GM19438 (cell line): ENCODE data around the gene MAD1L1.
"Not testable (repeated sequence)": the region's sequence is repeated elsewhere in the genome, so short reads cannot be mapped to it uniquely, and the experiment has no call there.

Experiments
- ATAC-seq: cut with Tn5 transposase; IDR thresholded peaks from one replicate; pipeline ENCODE4 v1.9.1; 2021; ENCODE audit warnings: low read depth; ENCODE audit not compliant: unreplicated experiment

MAD1L1 gene

DNA sequence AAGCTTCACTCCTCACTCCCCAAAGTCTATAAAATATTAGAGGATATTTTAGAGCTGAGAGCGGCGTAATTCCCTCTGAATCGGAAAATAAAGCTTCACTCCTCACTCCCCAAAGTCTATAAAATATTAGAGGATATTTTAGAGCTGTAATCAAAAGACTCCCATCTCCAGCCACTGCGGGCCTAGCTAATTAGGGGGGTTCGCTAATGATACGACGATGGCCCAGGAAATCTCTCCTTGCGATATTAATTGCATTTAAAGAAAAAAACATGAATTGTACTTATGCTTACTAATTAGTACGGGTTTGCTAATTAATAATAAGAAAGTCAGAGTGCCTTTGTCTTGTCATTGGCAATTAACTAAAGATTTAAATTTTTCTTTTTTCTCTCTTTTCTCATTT, 235.9 kb downstream of the MAD1L1 start:
- no peak for ATAC-seq

DNA sequence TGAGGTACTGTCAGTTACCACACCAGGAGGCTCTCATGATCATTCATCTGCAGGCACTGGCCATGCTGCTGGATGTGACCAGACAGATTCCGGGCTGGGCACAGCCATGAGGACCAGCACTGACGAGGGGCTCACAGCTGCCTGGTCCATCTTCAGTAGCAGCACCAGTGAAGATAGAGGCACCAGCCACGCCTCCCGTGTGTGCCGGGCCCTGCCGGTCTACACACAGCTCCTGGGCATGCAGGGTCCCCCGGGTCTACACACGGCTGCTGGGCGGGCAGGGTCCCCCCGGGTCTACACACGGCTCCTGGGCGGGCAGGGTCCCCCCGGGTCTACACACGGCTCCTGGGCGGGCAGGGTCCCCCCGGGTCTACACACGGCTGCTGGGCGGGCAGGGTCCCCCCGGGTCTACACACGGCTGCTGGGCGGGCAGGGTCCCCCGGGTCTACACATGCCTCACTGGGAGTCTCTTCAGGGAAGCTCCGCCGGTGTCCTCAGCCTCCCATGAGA, 236.8 kb downstream of the MAD1L1 start:
- ATAC-seq = not testable (repeated sequence)

DNA sequence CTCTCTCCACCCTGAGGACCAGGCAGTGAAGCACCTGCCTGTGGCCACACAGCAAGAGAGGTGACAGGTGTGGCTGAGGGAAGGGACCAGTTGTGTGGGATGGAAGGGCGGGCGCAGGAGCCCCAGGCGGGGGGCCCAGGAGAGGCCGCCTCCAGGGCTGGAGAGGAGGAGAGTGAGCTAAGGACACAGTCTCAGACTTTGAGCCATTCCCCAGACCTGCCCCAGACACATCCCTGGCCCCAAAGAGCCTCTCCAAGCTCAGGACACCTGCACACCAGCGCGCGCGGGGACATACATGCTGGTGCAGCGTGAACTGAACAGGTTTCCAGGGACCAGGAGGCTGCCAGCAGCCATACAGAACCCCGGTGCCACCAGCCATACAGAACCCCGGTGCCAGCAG, 237.3 kb downstream of the MAD1L1 start:
- ATAC-seq = no peak

DNA sequence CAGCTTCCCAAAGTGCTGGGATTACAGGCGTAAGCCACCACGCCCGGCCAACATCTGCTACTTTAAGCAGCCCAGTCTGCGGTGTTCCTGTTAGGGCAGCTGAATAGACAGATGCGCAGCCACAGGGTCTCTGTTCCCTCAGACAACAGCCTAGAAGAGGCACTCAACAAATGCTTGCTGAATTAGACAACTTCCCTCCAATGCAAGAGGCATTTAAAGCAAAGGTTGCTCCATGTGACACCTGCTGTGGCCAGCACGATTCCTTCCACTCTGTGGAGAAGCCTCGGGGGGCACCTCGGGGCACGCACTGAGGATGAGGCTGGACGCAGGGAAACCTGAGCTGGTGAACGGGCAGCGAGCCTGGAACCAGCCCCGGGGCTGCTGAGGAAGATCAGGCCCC, 237.8 kb downstream of the MAD1L1 start:
- no peak for ATAC-seq

DNA sequence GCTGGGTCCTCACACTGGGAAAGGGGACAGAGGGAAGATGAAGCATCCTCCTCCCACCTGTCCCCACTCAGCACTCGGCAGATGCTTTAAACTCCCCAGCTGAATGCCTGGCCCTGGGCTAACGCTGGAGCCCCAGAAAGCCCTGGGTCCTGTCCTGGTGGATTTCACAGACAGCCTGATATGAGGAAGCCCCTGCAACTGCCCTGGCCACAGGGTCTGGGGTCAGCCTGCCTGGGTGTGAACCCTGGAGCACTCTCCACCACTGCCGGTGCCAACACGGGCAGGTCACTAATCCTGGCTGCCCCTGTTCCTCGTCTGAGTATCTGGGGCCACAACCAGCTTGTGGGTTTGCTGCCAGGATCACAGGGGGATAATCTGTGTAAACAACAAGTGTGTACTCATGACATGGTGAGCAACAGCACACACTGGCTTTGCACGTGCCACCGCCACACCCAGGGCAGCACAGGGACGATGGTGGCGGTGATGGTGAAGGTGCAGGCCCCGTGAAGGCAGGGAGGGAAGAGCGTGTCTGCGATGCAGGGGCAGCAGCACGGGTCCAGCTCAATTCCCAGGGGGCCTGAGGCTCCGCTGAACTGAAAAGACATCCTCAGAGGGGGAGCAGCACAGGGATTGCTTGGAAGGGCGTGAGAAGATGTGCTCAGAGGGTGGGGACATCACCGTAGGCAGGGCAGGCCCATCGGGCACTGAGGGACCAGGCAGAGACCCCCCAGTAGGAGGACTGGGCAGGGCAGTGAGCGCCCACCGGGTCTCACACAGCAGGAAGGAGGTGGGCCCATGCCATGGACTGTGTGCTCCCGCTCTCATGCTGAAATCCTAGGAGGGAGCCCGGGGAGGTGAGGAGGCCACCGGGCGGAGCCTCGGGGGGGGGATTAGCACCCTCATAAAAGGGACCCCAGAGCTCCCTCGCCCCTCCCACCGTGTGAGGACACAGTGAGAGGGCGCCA, 238.7 kb downstream of the MAD1L1 start:
- no peak for ATAC-seq

DNA sequence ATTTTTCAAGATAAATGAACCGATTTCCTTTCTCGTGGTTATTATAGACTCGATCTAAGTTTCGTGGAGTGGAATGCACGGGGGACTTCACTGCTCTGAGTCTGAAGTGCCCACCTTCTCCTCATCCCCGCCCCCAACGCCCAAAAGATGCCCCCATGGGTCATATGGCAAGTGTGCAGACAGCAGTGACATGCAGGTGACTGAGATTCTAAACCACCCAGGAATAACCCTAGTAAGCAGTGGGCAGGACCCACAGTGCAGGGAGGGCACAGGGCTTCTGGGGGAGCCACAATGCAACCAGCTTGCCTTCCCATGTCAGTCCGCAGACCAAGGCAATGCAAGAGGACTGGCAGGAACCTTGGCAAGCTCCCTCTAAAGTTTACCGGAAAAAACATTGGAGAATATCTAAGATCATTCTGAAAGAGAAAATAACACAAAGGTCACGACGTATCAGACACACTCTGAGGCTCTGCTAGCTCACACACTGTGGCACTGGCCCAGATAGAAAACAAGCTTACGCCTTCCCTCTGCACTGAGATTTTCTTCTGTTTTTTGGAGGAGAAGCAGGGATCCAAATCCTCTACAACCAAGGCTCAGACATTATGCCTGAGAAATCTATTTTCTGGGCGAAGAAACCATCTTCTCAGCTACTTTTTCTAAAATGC, 239.6 kb downstream of the MAD1L1 start:
- ATAC-seq = no peak

DNA sequence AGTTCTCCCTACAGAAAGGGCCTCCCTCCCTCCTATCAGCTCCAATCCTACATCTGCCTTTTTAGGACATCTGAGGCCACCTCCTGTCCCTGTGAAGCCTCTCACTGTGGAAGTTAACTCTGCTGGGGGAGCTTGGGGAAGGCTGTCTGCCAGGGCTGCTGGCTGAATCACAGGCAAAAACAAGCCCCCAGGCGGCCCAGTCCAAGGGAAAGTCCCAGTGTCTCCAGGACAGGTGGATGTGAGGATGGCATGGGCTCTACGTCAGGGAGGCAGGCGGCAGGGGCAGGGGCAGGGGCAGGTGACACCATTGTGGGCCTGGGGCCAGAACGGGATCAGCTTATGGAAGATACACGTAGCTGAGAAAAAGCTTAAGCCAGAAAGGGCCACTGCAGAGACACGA, 240.2 kb downstream of the MAD1L1 start:
- ATAC-seq = no peak

DNA sequence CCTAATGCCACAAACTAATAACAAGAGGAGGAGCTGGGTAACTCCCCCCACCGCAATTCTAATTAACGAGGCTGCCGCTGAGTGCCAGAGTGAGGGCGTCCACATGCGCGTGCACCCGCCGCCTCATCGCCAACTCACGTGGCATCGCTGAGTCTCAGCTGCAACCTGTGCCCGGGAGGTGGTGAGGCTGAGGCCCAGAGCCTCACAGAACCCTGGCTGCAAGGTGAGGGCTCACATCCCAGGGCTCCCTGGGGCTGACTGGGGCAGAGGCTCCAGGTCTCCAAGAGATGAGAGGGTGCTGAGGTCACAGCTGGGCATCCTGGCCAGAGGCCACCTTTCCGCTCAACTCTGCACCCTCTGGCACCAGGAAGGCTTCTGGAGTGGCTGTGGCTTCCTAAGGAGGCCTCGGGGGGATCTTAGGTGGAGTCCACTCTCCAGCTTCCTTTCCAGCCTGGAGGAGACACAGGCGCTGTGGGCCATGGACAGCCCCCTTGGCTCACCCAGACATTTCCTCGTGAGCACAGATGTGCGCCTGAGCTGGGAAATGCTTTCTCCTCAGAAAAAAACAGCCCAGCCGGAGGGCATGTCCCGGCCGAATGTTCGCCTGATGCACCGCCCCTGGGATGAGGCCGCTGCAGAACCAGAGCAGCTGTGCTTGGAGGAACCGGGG, 242.6 kb downstream of the MAD1L1 start:
- no peak for ATAC-seq

DNA sequence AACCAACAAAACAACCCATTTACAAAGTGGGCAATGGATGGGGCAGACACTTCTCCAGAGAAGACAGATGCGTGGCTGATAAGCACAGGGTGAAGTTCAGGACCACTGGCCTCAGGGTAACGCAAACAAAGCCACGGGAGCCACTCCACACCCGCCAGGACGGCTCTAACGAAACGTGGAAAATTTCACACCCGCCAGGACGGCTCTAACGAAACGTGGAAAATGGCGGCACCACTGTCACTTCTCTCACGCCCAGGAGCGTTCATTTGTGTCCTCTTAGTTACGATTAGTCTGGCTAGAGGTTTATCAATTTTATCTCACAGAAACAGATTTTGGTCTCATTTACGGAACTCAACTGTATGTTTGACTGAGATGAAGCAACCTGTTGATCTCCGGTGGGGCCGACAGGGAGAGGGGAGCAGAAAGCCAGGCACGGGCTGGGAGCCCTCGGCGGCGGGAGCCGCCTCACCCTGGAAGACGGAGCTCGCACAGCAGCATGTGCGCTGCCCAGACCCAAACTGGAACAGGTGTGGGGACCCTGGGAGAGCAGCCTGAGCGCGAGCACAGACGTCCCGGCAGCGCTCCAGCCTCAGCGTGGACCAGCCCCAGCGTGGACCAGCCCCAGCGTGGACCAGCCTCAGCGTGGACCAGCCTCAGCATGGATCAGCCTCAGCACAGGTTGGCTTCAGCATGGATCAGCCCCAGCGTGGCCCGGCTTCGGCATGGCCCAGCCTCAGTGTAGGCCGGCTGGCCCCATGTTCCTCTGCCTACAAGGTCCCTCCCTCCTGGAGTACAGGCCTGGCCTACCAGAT, 243.5 kb downstream of the MAD1L1 start:
- ATAC-seq = no peak

DNA sequence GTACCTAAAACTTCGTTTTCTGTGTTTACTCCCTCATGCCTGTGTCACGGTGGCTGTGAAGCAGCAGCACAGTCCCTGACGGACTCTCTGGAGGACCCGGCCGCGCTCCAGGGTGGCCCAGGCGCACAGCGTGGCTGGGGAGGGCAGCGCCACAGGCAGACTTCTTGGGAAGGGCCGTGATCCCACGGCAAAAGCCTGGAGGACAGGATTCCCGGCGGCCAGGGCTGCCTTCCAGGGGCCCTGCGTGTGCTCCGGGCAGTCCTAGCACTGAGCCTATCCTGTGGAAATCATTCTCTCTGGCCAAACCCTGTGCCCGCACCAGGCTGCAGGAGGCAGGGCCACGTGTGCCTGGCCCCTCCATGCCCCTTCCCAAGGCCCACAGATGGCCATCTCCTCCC, 244.2 kb downstream of the MAD1L1 start:
- no peak for ATAC-seq

DNA sequence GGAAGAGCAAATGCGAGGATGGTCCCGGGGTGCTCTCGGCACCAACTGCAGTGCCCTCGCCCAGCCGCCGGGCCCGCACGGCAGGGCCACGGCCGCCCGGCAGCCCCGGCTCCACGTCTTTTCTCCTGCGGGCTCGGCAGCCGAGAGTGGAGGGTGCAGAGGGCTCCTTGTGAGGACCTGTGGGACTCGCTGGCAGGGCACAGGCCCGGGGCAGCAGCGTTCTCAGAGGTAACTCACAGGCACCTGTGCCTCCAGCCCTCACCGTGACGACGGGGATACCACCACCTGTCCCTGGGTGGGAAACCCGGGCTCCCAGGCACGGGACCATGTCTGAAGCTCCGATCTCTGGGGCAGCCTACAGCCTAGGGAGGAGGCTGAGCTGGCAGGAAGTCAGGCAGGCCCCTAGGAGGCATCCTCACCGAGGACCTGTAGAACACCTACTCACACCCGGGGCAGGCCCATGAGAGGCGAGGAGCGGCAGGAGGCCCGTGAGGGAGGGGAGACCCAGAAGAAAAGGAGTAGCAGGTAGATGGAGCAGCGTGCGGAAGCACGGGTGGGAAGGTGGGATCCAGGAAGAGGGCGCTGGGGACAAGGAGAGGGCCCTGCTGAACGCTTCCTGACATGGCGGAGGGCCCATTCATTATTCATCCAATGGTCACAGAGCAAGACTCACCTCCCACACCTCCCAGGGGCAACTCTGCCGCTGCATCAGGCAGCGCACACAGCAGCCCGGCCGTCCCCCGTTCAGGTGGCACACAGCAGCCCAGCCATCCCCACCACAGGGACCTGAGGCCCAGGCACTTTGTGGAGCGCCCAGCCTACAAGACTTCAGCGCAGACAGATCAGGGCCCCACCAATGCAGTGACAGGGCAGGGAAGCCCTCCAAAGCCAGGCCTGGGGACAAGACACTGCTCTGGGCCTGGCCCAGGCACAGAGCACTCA, 244.9 kb downstream of the MAD1L1 start:
- ATAC-seq = no peak

DNA sequence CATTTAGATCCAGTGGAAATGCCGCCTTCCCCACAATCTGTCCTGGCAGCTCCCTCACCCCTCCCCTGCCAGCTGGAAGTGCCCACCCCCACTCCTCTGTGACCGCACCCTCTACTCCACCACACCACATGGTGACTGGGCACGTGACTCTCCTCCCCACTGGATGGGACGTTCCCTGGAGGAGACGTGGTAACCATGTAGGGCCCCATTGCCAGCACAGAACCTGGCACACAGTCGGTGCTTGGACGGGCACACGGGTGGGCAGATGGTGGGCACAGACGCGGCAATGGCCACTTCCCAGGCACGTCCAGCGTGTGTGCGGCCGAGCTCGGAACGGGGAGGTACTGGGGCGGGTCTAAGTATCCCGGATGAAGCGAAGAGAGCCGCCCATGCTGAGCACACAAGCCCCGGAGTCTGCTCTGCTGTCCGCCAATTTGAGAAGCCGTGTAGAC, 245.6 kb downstream of the MAD1L1 start:
- ATAC-seq = no peak

DNA sequence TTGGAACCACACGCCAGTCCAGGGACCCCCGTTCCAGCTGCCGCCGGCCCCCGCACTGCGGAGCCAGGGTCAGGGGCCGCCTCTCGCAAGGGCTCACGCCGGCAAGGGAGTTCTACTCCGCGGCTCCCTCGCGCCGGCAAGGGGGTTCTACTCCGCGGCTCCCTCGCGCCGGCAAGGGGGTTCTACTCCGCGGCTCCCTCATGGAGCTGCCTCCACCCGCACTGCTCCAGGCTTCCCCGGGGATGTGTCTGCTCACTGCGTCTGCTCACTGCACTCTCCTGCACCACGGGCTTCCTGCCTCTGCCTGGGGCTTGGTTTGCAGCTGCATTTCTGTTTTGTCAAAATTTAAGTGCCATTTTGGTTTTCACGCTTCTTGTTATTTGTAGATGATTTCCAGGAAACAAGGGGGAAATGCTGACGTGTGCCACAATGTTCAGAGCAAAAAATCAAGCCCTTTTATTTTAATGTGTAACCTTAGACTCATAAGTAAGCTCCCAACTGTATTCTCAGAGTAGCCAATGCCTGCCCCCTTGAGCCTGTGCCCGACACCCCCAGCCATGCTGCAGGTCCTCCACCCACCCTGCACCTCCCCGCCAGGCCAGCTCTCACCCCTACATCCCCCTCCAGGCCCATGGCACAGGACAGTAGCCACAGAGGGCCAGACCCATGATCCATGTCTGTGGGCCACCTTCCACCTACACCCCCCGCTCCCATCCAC, 246.2 kb downstream of the MAD1L1 start:
- no peak for ATAC-seq

DNA sequence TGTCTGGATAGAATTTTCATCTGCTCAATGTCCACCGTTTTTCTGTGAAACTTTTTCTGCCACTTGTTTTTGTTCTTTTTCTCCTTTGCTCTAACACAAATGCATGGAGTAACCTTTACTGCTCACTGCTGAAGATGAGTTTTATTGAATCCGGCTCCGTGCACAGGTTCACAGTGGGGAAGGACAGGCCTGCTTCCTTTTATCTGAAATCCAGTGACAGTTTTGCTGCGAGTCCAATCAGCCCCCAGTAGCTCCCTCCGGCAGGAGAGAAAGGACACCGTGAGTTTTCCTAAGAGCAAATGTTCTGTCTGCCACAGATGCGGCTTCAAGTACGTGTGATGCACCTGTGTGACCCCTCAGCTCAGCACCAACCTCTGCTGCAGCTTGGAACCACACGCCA, 246.8 kb downstream of the MAD1L1 start:
- no peak for ATAC-seq

DNA sequence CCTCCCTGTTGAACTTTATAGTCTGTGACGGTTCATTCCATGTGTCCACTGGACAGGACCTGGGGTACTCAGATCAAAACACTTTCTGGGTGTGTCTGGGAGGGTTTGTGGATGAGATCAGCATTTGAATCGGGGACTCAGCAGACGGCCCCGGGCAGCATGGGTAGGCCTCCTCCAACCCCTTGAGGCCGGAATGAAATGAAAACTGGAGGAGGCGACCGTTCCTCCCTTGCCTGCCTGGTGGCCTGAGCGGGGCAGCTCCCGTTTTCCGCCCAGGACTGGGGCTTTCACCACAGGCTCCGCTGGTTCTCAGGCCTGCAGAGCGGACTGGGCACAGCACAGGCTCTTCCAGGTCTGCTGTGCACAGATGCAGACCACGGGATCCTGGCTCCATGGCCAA, 247.7 kb downstream of the MAD1L1 start:
- ATAC-seq = no peak

DNA sequence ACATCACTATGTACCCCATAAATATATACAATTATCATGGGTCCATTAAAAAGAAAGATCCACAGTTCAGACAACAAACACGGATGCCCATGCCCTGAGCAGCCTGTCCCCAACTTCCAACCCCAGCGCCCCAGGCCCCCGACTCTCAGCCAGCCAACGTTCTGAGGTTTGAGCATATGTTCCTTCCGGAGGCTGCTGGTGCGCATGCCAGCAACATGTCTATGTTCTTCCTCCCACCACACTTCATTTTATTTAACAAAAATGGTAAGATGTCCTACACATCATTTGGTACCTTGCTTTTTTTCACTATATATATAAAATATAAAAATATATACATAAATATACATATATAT, 250.9 kb downstream of the MAD1L1 start:
- ATAC-seq = no peak

DNA sequence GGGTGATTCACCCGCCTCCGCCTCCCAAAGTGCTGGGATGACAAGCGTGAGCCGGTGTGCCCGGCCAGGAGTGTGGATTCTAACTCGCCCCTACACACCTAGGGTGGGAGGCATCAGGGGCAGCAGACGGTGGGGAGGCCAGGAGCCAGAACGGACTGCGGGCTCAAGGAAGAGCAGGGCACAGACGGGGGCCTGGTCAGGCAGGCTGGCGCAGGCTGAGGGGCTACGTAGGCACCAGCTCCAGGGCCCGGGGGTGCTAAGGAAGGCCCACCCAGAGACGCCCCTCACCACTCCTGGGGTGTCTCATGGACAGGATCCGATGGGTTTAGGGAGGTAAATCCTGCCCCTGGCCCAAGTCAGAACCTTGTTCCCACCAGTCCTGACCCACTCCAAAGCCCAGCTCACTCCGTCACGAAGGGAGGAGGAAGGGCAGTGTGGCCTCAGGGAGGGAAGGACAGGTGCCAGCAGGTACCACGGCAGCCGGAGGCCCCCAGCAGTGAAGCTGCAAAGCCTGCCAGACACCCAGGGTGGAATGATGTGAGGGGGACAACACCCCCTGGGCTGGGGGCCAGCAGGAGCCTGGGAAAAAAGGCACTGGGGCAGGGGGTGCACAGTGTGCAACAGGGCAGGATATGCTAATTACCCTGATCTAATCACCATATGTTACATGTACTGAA, 251.4 kb downstream of the MAD1L1 start:
- ATAC-seq = no peak
